Endometrial microvascular endothelial cells (primary cell): Measurements from ENCODE around the gene LOX. TPM values are rescaled to one million over a fixed set of nuclear protein-coding genes. Genes with fewer than 3 reads are reported as not detected.

Experiments used
- in situ Hi-C: cut with HindIII; loops from 2 replicates; pipeline ENCODE4 v1.10.0; 2017; ENCODE audit warnings: low sequenced_read_pairs, low pct_unique_long_range_greater_than_20kb; ENCODE audit errors: inconsistent ontology term
- total RNA-seq: library from RNA; depleted of rRNA; stranded (reverse); fragments of >200 nt; gene quantifications from one replicate; pipeline ENCODE4 v1.2.3, GENCODE V29; 2015; ENCODE audit errors: inconsistent ontology term

The LOX gene
- total RNA-seq, 1 donor from 2014 or later, result 10.5 TPM

DNA sequence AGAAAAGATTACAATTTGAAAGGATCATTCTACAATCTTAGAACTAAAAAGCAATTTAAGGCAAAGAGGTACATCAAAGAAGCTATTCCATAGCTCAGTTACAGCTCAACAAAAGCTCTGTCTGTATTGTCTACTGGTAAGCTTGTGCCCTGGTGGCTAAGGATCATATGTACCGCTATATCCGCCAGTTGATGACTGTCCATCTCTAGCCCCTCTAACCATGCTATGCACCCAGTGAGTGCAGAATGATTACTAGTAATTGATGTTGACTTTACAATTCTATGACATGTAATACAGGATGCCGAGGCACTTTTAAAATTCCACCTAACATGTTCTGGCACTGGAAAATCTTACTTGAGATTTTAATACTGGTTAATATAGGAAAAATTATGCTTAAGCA is 13.1 kb downstream of the LOX start:
- in situ Hi-C loops, result no loop called here

DNA sequence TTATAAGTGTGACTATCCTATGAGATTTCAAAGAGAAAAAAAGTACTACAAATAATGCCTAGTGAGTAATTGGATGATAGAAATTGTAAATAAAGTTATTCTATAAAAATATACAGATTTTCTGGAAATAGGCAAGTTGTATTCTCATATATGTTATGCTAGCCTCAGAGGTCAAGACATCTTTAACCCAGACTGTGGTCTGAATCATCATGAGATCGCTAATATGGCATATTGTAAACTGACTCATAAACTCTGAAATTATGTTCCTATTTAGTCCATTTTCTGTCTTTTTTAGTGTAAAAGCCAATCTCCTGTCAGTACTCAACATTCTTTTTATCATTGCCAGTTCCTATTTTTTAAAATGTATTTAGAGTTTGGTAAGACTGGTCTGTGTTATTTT is 14.2 kb downstream of the LOX start:
- in situ Hi-C loops, result no loop called here

DNA sequence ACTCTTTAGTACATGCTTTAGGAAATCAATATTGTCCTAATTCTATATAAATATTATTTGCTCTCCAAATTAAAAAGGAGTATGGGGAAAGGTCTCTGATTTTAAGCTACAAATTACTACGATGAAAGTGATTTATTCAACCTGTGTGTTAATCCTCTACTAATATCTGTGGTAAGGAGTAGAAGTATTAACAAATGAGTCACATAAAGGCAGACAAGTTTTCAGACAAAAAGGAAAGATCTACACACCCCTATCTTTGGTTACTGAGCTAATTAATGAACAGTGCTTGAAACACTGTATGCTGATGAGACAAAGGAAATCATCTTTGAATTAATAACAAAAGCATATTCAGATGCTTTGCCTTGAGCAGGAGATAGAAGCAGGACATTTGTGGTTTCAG is 15.9 kb downstream of the LOX start:
- in situ Hi-C loops, result no loop called here

DNA sequence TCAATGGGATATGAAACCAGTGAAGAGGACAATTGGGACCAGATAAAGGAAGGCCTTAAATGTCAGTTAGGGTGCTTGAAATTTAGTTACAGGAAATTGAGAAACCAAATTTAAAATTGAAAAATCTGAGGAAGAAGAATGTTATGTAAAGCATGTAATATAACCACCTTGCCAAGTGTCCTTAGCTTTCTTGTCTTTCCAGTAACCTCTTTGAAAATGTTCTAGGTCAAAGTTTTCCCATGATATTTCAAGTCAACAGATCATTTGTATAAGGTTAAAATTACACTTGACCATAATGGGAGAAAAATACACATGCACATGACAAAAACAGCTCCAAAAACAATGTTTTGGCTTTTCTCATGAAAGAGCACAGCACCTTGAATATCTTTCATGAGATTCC is 21.1 kb downstream of the LOX start:
- in situ Hi-C loops, result no loop called here

DNA sequence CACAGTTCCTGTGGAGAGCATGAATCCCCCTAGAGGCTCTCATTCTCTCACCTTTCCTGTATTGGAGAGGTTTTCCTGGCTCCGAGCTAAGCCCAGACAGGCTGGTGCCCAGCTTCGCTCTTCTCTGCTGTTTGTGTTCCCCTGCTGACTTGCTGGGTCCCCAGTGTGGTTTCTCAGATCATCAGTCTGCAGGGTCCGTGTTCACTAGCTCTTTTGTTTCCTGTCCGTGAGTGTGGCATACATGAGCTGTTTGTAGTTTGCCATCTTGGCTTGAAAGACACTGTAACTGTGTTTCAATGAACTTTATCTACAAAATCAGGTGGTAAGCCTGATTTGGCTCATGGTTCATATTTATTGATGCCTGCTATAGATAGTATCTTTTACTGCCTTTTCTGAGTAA is 23.8 kb downstream of the LOX start:
- in situ Hi-C loops, result no loop called here

DNA sequence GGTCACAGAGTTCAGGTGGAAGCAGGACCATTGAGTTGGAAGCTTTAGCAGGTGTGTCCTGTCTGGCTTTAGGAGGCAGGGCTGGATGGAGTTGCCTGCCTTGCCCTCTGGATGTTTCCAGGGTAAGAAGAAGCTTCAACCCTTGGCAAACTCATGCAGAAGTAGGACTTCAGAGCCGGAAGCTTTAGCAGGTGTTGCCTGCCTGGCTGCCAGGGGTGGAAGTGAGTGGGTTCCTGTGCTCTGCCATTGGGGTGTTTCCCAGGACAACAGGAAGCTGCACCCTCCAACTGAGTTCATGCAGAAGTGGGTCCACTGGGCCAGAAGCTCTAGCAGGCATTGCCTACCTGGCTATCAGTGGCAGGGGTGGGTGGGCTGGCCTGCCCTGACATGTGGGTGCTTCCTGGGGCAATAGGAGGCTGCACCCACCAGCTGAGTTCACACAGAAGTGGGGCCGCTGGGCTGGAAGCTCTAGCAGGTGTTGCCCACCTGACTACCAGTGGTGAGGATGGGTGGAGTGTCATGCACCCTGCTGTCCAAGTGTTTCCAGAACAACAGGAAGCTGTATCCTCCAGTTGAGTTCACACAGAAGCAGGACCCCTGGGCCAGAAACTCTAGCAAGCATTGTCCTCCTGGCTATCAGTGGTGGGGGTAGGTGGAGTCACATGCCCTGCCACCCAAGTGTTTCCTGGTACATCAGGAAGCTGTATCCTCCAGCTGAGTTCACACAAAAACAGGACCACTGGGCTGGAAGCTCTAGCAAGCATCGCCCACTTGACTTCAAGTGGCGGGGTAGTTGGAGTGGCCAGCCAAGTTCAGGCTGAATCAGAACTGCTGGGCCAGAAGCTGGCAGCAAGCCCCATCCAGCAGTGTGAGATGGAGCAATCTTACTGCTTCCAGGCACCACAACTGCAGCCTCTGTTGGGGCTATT is 24.6 kb downstream of the LOX start:
- in situ Hi-C loops, result no loop called here

DNA sequence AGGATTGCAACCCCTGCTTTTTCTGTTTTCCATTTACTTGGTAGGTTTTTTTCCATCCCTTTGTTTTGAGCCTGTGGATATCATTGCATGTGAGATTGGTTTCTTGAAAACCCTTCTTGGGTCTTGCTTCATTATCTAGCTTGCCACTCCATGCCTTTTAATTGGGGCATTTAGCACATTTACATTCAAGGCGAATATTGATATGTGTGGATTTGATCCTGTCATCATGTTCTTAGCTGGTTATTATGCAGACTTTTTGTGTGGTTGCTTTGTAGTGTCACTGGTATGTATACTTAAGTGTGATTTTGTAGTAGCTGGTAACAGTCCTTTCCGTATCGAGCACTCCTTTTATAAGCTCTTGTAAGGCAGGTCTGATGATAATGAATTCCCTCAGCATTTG is 26.5 kb downstream of the LOX start:
- in situ Hi-C loops, result no loop called here

DNA sequence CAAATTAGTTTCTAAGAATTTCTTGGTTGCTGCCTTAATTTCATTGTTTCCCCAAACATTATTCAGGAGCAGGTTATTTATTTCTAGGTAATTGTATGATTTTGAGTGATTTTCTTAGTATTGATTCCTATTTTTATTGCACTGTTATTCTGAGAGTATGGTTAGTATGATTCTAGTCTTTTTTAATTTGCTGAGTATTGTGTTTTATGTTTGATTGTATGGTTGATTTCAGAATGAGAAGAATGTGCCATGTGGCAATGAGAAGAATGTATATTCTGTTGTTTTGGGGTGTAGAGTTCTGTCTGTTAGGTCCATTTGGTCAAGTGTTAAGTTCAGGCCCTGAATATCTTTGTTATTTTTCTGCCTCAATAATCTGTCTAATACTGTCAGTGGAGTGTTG is 27.1 kb downstream of the LOX start:
- in situ Hi-C loops, result no loop called here

DNA sequence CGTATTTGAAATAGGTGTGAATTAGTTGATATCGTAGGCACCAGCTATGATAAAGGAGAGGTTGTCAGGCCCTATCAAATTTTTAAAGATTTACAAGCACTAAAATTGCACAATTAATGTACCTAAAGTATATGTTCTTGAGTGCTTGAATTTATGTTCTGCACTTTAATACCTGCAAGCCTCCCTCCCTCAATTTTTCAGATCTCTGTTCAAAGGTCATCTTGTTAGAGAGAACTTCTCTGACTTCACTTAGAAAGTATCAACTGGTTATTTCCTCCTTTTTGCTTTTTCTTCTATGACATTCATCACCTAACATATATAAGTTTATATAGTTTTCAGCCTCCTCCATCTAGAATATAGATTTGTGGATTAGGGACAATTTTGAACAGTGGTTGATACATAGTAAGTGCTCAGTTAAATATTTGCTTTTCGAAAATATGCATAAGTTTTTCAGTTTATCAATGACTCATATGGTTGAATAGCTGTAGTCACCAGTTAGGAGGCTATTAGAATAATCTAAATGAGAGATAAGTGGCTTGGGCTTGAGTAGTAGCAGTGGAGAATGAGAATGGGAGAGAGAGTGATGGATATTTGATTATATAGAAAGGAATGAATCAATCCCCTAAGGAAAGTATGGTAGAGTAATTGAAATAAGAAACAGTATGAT is 37.3 kb downstream of the LOX start:
- in situ Hi-C loops, result no loop called here

DNA sequence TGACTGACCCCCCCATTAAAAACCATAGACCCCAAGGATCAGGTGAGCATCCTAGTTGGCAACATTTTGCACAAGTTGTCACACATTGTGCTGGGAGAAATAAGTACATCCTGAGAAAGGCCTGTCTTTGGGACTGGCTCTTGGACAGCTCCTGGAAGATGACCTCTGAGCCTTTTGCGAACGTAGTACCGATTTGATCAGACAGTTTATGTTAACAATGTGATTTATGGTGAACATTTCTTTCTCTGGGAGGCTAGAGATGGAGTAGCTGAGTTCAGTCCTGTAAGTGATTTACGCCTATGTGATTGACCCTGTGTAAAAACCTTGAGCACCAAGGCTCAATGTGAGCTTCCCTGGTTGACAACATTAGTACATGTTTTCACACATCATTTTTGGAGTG is 41.7 kb downstream of the LOX start:
- in situ Hi-C loops, result no loop called here

DNA sequence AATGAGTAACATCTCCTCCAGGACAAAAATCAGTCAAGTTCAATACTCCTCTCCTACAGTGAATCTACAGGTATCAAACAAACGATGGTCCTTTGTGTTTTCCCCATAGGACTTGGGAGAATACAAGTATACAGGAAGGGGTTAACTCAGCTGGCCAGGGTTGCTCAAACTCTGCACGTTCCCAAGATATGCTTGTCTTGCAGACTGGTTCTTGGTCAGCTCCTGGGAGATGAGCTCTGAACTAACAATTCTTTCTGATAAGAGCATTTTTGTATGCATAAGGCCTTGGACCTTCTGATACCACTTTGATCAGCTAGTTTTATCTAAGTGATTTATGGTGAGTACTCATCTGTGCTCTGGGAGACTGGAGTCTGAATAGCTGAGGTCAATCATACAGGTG is 42.1 kb downstream of the LOX start:
- in situ Hi-C loops, result no loop called here

DNA sequence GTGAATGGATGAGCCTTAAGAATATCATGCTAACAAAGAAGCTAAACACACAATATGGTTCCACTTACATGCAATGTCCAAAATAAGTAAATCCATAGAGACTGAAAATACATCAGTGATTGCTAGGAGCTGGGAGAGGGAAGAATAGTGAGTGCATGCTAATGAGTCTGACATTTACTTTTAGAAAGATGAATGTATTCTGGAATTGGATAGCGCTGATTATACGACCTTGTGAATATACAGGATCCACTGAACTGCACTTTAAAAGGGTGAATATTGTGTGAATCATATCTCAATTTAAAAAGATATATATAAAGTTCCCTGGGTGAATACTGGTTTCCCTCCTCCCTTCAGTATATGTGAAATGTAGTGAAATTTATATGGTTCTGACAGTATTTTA is 46.2 kb downstream of the LOX start:
- in situ Hi-C loops, result no loop called here

DNA sequence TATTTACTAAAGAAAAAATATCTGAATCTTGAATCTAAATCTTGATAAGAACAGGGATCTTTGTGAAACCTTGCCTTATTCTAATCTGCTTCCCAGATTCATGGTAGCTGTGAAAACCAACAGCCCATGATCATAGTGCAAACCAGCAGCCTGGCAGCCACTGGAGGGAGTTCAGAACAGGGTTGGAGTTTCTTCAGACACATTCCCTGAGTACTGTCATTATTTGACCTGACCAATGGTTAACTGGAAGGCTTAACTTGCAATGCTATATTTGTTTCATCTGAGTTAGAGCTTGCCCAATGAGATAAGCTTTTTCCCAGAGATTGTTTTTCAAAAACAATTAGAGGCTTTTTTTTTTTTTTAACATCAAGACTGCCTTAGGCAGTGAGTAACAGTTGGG is 47.8 kb downstream of the LOX start:
- in situ Hi-C loops, result no loop called here

DNA sequence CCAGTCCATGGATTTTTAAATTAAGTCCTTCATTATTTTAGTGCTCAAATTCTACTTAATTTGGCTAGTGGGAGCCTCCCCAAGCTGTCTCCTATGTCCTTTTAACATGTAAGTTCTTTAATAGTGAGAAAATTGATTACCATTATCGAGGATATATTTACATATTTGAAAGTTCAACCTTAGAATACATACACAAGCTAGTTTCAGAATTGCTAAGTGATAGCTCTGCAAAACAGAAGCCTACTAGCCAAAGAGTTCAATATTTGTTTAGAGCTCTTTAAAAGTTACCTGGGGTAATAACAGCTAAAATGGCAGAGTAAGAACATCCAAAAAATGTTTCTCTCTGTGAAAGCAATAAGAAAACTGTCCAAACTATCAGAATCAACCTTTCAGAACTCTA is 48.2 kb downstream of the LOX start:
- in situ Hi-C loops, result no loop called here

DNA sequence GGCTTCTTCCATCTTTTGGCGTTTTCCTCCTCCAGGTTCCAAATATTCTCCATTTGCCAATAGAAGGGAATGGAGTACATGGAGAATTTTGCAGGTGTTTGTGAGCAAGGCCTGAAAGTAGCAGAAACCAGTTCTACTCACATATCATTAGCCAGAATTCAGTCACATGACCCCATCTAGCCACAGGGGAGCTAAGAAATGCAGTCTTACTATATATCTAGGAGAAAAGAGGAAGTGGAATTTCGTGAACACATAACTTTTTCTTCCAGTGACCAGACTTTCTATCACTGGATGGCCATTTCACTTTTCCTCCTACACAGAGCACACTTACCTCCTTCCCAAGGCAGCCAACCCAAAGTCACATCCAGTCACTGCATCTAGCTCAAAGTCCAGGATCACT is 55.1 kb downstream of the LOX start:
- in situ Hi-C loops, result no loop called here

DNA sequence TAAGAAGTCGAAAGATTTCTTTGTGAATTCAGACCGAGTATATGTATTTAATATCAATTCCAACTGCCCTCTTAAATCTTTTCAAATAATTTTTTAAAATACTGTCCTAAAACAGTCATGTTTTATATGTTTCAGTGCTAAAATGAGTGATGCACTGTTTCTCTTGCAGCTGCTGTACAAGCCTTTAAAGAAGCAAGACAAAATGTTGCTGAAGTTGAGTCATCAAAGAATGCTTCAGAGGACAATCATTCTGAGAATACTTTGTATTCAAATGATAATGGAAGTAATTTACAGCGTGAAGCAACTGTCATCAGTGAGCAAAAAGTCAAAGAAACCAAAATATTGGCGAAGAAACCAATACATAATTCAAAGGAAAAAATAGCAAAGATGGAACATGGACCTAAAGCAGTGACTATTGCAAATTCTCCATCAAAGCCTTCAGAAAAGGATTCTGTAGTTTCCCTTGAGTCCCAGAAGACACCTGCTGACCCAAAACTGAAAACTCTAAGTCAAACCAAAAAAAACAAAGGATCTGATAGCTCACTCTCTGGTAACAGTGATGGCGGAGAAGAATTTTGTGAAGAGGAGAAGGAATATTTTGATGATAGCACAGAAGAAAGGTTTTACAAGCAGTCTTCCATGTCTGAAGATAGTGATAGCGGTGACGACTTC is 58.0 kb downstream of the LOX start:
- in situ Hi-C loops, result no loop called here

DNA sequence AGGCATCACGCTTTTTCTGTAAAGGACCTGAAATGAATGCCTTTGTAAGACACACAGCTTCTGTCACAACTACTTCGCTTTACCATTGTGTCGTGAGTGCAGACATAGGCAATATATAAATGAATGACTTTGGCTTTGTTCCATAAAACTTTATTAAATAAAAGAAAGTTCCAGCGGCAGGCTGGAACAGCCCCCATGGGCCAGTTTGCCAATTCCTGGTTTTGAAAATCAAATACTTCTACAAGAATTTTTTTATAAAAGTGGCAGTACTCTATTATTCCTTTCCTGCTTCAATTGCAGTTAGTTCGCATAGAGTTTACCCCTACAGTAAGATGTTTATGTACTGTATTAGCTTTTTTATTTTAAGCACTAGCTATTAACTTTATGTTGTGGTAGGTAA is 62.6 kb downstream of the LOX start:
- in situ Hi-C loops, result no loop called here

DNA sequence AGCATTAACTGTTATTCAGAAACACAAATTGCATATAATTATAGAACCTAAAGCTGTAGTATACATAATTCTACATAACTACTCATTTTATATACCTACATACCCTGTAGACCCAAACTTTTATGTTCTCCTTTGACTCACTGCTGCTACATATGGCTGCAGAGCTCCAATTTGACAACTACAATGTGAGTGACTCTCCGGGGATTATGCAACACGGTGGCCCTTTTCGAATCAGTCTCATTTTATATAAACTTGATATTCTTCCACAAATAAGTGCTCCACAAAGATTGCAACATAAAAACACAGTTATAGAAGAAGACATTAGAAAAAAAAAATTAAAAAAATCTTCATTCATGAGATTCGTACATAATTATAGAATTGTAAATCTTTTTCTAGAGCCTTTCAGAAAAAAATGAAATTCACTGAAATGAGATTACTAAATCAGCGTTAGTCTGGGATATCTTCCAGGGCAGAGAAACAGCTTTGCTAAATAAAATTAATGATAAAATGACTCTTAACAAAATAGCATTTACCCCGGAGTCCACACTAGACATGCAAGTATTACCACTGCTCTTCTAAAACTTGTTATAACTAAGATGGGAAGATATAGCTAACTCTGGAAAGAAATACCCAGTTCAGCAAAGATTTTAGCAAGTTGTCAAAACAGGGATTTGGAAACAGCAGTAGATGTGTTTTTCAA is 63.7 kb downstream of the LOX start:
- in situ Hi-C loops, result no loop called here
